GM10266 (cell line): ENCODE measurements around the gene ZBTB1.

Experiments
- DNase-seq: peaks from one replicate; pipeline ENCODE4 v3.0.0; 2012; ENCODE audit errors: extremely low spot score
- TF ChIP-seq, protein P1 (sequence below): IDR thresholded peaks from 2 replicates; pipeline ENCODE4 v1.5.1; 2012; ENCODE audit warnings: mild to moderate bottlenecking, low read depth; ENCODE audit not compliant: control insufficient read depth, insufficient read depth; ENCODE audit errors: missing control alignments

Gene ZBTB1

GRCh38 chr14:64531567-64531966 is 27.0 kb downstream of the ZBTB1 start:
- DNase-seq: no peak
- TF ChIP-seq, protein P1, sequence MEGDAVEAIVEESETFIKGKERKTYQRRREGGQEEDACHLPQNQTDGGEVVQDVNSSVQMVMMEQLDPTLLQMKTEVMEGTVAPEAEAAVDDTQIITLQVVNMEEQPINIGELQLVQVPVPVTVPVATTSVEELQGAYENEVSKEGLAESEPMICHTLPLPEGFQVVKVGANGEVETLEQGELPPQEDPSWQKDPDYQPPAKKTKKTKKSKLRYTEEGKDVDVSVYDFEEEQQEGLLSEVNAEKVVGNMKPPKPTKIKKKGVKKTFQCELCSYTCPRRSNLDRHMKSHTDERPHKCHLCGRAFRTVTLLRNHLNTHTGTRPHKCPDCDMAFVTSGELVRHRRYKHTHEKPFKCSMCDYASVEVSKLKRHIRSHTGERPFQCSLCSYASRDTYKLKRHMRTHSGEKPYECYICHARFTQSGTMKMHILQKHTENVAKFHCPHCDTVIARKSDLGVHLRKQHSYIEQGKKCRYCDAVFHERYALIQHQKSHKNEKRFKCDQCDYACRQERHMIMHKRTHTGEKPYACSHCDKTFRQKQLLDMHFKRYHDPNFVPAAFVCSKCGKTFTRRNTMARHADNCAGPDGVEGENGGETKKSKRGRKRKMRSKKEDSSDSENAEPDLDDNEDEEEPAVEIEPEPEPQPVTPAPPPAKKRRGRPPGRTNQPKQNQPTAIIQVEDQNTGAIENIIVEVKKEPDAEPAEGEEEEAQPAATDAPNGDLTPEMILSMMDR: no peak

- DNase-seq: no peak
- TF ChIP-seq, protein P1: no peak
These were observed 32.1 kb downstream of the ZBTB1 start for GRCh38 chr14:64536488-64537245.

DNA sequence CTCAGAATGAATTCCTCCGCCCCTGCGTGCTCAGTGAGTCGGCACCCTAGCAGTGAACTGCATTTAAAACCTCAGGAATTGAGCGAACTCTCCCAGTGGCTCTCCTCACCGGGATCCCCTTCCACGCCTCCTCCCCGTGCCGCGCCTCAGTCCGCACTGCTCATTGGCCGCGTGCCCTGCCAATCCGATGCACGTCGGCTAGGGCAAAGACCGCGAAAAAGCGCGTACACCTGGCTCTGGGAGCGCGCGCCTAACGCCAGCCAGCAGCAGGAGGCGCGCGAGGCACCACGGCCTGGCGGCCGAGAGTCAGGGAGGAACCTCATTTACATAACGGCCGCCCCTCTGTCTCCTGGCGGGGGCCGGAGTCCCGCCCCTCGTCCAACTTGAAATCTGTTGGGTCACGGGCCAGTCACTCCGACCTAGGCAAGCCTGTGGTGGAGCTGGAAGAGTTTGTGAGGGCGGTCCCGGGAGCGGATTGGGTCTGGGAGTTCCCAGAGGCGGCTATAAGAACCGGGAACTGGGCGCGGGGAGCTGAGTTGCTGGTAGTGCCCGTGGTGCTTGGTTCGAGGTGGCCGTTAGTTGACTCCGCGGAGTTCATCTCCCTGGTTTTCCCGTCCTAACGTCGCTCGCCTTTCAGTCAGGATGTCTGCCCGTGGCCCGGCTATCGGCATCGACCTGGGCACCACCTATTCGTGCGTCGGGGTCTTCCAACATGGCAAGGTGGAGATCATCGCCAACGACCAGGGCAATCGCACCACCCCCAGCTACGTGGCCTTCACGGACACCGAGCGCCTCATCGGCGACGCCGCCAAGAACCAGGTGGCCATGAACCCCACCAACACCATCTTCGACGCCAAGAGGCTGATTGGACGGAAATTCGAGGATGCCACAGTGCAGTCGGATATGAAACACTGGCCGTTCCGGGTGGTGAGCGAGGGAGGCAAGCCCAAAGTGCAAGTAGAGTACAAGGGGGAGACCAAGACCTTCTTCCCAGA is 35.9 kb downstream of the ZBTB1 start, which contains the start of gene HSPA2:
TSS of gene HSPA2 (plus strand) at position 534 of the 995 bp plus-strand sequence. CDS start at position 643, 109 bp downstream.
- TF ChIP-seq, protein P1: peak; percentile 86
- peak; percentile 96 for DNase-seq

DNA sequence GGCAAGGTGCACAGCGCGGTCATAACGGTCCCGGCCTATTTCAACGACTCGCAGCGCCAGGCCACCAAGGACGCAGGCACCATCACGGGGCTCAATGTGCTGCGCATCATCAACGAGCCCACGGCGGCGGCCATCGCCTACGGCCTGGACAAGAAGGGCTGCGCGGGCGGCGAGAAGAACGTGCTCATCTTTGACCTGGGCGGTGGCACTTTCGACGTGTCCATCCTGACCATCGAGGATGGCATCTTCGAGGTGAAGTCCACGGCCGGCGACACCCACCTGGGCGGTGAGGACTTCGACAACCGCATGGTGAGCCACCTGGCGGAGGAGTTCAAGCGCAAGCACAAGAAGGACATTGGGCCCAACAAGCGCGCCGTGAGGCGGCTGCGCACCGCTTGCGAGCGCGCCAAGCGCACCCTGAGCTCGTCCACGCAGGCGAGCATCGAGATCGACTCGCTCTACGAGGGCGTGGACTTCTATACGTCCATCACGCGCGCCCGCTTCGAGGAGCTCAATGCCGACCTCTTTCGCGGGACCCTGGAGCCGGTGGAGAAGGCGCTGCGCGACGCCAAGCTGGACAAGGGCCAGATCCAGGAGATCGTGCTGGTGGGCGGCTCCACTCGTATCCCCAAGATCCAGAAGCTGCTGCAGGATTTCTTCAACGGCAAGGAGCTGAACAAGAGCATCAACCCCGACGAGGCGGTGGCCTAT is 36.8 kb downstream of the ZBTB1 start:
- no peak for DNase-seq

DNA sequence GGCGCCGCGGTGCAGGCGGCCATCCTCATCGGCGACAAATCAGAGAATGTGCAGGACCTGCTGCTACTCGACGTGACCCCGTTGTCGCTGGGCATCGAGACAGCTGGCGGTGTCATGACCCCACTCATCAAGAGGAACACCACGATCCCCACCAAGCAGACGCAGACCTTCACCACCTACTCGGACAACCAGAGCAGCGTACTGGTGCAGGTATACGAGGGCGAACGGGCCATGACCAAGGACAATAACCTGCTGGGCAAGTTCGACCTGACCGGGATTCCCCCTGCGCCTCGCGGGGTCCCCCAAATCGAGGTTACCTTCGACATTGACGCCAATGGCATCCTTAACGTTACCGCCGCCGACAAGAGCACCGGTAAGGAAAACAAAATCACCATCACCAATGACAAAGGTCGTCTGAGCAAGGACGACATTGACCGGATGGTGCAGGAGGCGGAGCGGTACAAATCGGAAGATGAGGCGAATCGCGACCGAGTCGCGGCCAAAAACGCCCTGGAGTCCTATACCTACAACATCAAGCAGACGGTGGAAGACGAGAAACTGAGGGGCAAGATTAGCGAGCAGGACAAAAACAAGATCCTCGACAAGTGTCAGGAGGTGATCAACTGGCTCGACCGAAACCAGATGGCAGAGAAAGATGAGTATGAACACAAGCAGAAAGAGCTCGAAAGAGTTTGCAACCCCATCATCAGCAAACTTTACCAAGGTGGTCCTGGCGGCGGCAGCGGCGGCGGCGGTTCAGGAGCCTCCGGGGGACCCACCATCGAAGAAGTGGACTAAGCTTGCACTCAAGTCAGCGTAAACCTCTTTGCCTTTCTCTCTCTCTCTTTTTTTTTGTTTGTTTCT is 37.6 kb downstream of the ZBTB1 start:
- no peak for DNase-seq

More for the DNA sequence above, 36.8 kb downstream of the ZBTB1 start:
- TF ChIP-seq, protein P1: no peak

More for the DNA sequence above, 37.6 kb downstream of the ZBTB1 start:
- TF ChIP-seq, protein P1: no peak
